Measurements from ENCODE around the gene CIB4.

The CIB4 gene

GRCh38 chr2:26556309-26557243, 84.6 kb downstream of the CIB4 start:
- Histone ChIP-seq H2AFZ (ENCODE audit: low read depth, low read length) (no peak overlapping the region), H2BK15ac (ENCODE audit: low read depth, poor library complexity, severe bottlenecking) (no peak overlapping the region), H2BK120ac (ENCODE audit: low read depth, low read length) (no peak overlapping the region), H3K36me3 (ENCODE audit: control insufficient read depth in 1 of 2, insufficient read depth in 2 of 2, low read depth in 1 of 2, low read length in 2 of 2) (no peaks in the 10 kb centered on the region), H4K8ac (ENCODE audit: low read length) (no peak overlapping the region), H3K9ac (ENCODE audit: low read length) (no peak overlapping the region), H2AK5ac (ENCODE audit: low read length, severe bottlenecking) (no peak overlapping the region), H3K79me1 (replicated peaks; ENCODE audit: low read length, poor library complexity, severe bottlenecking) (no peaks in the 10 kb centered on the region), H3K27me3 (ENCODE audit: control insufficient read depth in 1 of 2, insufficient read depth in 1 of 2, low read length in 2 of 2) (peaks cover 74 to 88% of the 10 kb centered on the region in 2 experiments), H3K4ac (ENCODE audit: low read depth in 1 of 2, low read length in 2 of 2) (no peak overlapping the region), H4K91ac (ENCODE audit: low read length) (no peak overlapping the region), H3K14ac (ENCODE audit: low read length in 2 of 2) (no peak overlapping the region), H3K4me3 (ENCODE audit: insufficient read depth in 1 of 2, low read depth in 1 of 2, low read length in 2 of 2) (no peak overlapping the region), H3K4me2 (ENCODE audit: low read length, poor library complexity, severe bottlenecking) (no peak overlapping the region), H3K27ac (ENCODE audit: low read length, poor library complexity, severe bottlenecking) (no peak overlapping the region), H3K9me3 (ENCODE audit: control insufficient read depth, low read length) (no peaks in the 10 kb centered on the region), H2BK12ac (ENCODE audit: low read length in 2 of 2) (no peak overlapping the region), H3K18ac (ENCODE audit: low read depth in 1 of 2, low read length in 2 of 2) (no peak overlapping the region), H3K23ac (ENCODE audit: low read length in 2 of 2) (no peak overlapping the region), H2BK5ac (ENCODE audit: low read depth, low read length, poor library complexity, severe bottlenecking) (no peak overlapping the region), H3K4me1 (ENCODE audit: control insufficient read depth, insufficient read depth, low read depth, low read length) (no peaks in the 10 kb centered on the region)
- no peak for DNase-seq
- WGBS, result 92% methylated on average over 15 of the region's 15 CpGs

GRCh38 chr2:26555246-26556133, 85.7 kb downstream of the CIB4 start:
- H3K18ac ChIP-seq (ENCODE audit: low read depth in 1 of 2, low read length in 2 of 2), result no peak overlapping the region

GRCh38 chr2:26552641-26553374, 88.4 kb downstream of the CIB4 start:
- no peak overlapping the region for H2AK5ac ChIP-seq (ENCODE audit: low read length, severe bottlenecking)
- no peak overlapping the region for H3K4me3 ChIP-seq (ENCODE audit: insufficient read depth in 1 of 2, low read depth in 1 of 2, low read length in 2 of 2)
- no peak for DNase-seq
- H2BK5ac ChIP-seq (ENCODE audit: low read depth, low read length, poor library complexity, severe bottlenecking), result no peak overlapping the region
- H4K8ac ChIP-seq (ENCODE audit: low read length), result no peak overlapping the region
- H4K91ac ChIP-seq (ENCODE audit: low read length), result no peak overlapping the region
- no peak overlapping the region for H2BK120ac ChIP-seq (ENCODE audit: low read depth, low read length)
- no peak overlapping the region for H3K18ac ChIP-seq (ENCODE audit: low read depth in 1 of 2, low read length in 2 of 2)
- no peaks in the 10 kb centered on the region for H3K79me1 ChIP-seq (replicated peaks; ENCODE audit: low read length, poor library complexity, severe bottlenecking)
- WGBS, result 73% methylated on average over 8 of the region's 9 CpGs
- H3K4me1 ChIP-seq (ENCODE audit: control insufficient read depth, insufficient read depth, low read depth, low read length), result no peaks in the 10 kb centered on the region
- no peaks in the 10 kb centered on the region for H3K36me3 ChIP-seq (ENCODE audit: control insufficient read depth in 1 of 2, insufficient read depth in 2 of 2, low read depth in 1 of 2, low read length in 2 of 2)
- H2BK15ac ChIP-seq (ENCODE audit: low read depth, poor library complexity, severe bottlenecking), result no peak overlapping the region
- H3K14ac ChIP-seq (ENCODE audit: low read length in 2 of 2), result no peak overlapping the region
- no peak overlapping the region for H3K9ac ChIP-seq (ENCODE audit: low read length)
- H3K23ac ChIP-seq (ENCODE audit: low read length in 2 of 2), result peak overlapping the region in 1 of 2 experiments; percentile 63
- H2BK12ac ChIP-seq (ENCODE audit: low read length in 2 of 2), result no peak overlapping the region
- no peak overlapping the region for H2AFZ ChIP-seq (ENCODE audit: low read depth, low read length)
- H3K4me2 ChIP-seq (ENCODE audit: low read length, poor library complexity, severe bottlenecking), result no peak overlapping the region
- peaks cover 61 to 65% of the 10 kb centered on the region in 2 experiments for H3K27me3 ChIP-seq (ENCODE audit: control insufficient read depth in 1 of 2, insufficient read depth in 1 of 2, low read length in 2 of 2)
- no peak overlapping the region for H3K27ac ChIP-seq (ENCODE audit: low read length, poor library complexity, severe bottlenecking)
- no peaks in the 10 kb centered on the region for H3K9me3 ChIP-seq (ENCODE audit: control insufficient read depth, low read length)
- no peak overlapping the region for H3K4ac ChIP-seq (ENCODE audit: low read depth in 1 of 2, low read length in 2 of 2)

More at GRCh38 chr2:26555246-26556133, 85.7 kb downstream of the CIB4 start:
- peaks cover 78 to 86% of the 10 kb centered on the region in 2 experiments for H3K27me3 ChIP-seq (ENCODE audit: control insufficient read depth in 1 of 2, insufficient read depth in 1 of 2, low read length in 2 of 2)
- no peak overlapping the region for H3K23ac ChIP-seq (ENCODE audit: low read length in 2 of 2)
- DNase-seq, result no peak
- no peak overlapping the region for H2BK120ac ChIP-seq (ENCODE audit: low read depth, low read length)
- no peak overlapping the region for H2BK15ac ChIP-seq (ENCODE audit: low read depth, poor library complexity, severe bottlenecking)
- H3K9ac ChIP-seq (ENCODE audit: low read length), result no peak overlapping the region
- H2BK5ac ChIP-seq (ENCODE audit: low read depth, low read length, poor library complexity, severe bottlenecking), result no peak overlapping the region
- no peaks in the 10 kb centered on the region for H3K79me1 ChIP-seq (replicated peaks; ENCODE audit: low read length, poor library complexity, severe bottlenecking)
- H2AK5ac ChIP-seq (ENCODE audit: low read length, severe bottlenecking), result no peak overlapping the region
- no peak overlapping the region for H3K4me3 ChIP-seq (ENCODE audit: insufficient read depth in 1 of 2, low read depth in 1 of 2, low read length in 2 of 2)
- no peak overlapping the region for H2BK12ac ChIP-seq (ENCODE audit: low read length in 2 of 2)
- H3K36me3 ChIP-seq (ENCODE audit: control insufficient read depth in 1 of 2, insufficient read depth in 2 of 2, low read depth in 1 of 2, low read length in 2 of 2), result no peaks in the 10 kb centered on the region
- H2AFZ ChIP-seq (ENCODE audit: low read depth, low read length), result no peak overlapping the region
- H3K27ac ChIP-seq (ENCODE audit: low read length, poor library complexity, severe bottlenecking), result no peak overlapping the region
- no peak overlapping the region for H3K14ac ChIP-seq (ENCODE audit: low read length in 2 of 2)
- no peaks in the 10 kb centered on the region for H3K9me3 ChIP-seq (ENCODE audit: control insufficient read depth, low read length)
- H4K8ac ChIP-seq (ENCODE audit: low read length), result no peak overlapping the region
- no peak overlapping the region for H3K4ac ChIP-seq (ENCODE audit: low read depth in 1 of 2, low read length in 2 of 2)
- H3K4me2 ChIP-seq (ENCODE audit: low read length, poor library complexity, severe bottlenecking), result no peak overlapping the region
- no peaks in the 10 kb centered on the region for H3K4me1 ChIP-seq (ENCODE audit: control insufficient read depth, insufficient read depth, low read depth, low read length)
- H4K91ac ChIP-seq (ENCODE audit: low read length), result no peak overlapping the region
- WGBS, result 75% methylated on average over 7 of the region's 8 CpGs
